SH-SY5Y (cell line): ENCODE results near the gene MARCHF3.

Experiments used
- GATA2 ChIP-seq: IDR thresholded peaks from 2 replicates; pipeline ENCODE4 v1.6.1; 2011; ENCODE audit warnings: mild to moderate bottlenecking, low read depth, low read length
- GATA3 ChIP-seq: IDR thresholded peaks from 2 replicates; pipeline ENCODE4 v1.6.1; 2011; ENCODE audit warnings: low read depth, mild to moderate bottlenecking, low read length, moderate library complexity

MARCHF3 gene

GRCh38 chr5:127029581-127030258 lies 638 bp downstream of the MARCHF3 start:
- TF ChIP-seq GATA3 (no peak), GATA2 (no peak)

GRCh38 chr5:127028822-127029457 lies 1.4 kb downstream of the MARCHF3 start:
- no peak for TF ChIP-seq GATA3
- TF ChIP-seq GATA2 = no peak

- TF ChIP-seq GATA3 (no peak), GATA2 (no peak)
These were observed 2.8 kb downstream of the MARCHF3 start for GRCh38 chr5:127027539-127027938.

- TF ChIP-seq GATA3 (no peak), GATA2 (no peak)
These were observed 4.2 kb downstream of the MARCHF3 start for GRCh38 chr5:127026166-127026565.

GRCh38 chr5:127025467-127025866 lies 4.9 kb downstream of the MARCHF3 start:
- TF ChIP-seq GATA2 (no peak), GATA3 (no peak)

- TF ChIP-seq GATA3 = no peak
- TF ChIP-seq GATA2 = no peak
These were observed 5.5 kb downstream of the MARCHF3 start for GRCh38 chr5:127024821-127025220.

GRCh38 chr5:127022846-127023245 lies 7.5 kb downstream of the MARCHF3 start:
- TF ChIP-seq GATA2 (no peak), GATA3 (no peak)

GRCh38 chr5:127019928-127020327 lies 10.4 kb downstream of the MARCHF3 start:
- TF ChIP-seq GATA2 (no peak), GATA3 (no peak)

- TF ChIP-seq GATA3 = no peak
- TF ChIP-seq GATA2 = no peak
These were observed 14.6 kb downstream of the MARCHF3 start for GRCh38 chr5:127015716-127016115.

- TF ChIP-seq GATA3 (no peak), GATA2 (no peak)
These were observed 15.8 kb downstream of the MARCHF3 start for GRCh38 chr5:127014573-127014972.

- TF ChIP-seq GATA2 = no peak
- no peak for TF ChIP-seq GATA3
These were observed 17.0 kb downstream of the MARCHF3 start for GRCh38 chr5:127013407-127013806.

GRCh38 chr5:127012916-127013315 lies 17.4 kb downstream of the MARCHF3 start:
- TF ChIP-seq GATA2 (no peak), GATA3 (no peak)

GRCh38 chr5:127011961-127012644 lies 18.3 kb downstream of the MARCHF3 start:
- no peak for TF ChIP-seq GATA3
- no peak for TF ChIP-seq GATA2

- TF ChIP-seq GATA3 = no peak
- no peak for TF ChIP-seq GATA2
These were observed 19.2 kb downstream of the MARCHF3 start for GRCh38 chr5:127011153-127011552.

- TF ChIP-seq GATA3 (no peak), GATA2 (no peak)
These were observed 20.0 kb downstream of the MARCHF3 start for GRCh38 chr5:127010362-127010761.

GRCh38 chr5:127009784-127010183 lies 20.6 kb downstream of the MARCHF3 start:
- TF ChIP-seq GATA2 (no peak), GATA3 (no peak)
